Measurements from ENCODE around the gene FGR. TPM values are rescaled to one million over a fixed set of nuclear protein-coding genes. Genes with fewer than 3 reads are reported as not detected.

FGR gene
- total and polyA plus RNA-seq, 2 of the 13 experiments (the other 11 are each of a cell fraction or from before 2014, with no cell fraction given) = not detected

DNA sequence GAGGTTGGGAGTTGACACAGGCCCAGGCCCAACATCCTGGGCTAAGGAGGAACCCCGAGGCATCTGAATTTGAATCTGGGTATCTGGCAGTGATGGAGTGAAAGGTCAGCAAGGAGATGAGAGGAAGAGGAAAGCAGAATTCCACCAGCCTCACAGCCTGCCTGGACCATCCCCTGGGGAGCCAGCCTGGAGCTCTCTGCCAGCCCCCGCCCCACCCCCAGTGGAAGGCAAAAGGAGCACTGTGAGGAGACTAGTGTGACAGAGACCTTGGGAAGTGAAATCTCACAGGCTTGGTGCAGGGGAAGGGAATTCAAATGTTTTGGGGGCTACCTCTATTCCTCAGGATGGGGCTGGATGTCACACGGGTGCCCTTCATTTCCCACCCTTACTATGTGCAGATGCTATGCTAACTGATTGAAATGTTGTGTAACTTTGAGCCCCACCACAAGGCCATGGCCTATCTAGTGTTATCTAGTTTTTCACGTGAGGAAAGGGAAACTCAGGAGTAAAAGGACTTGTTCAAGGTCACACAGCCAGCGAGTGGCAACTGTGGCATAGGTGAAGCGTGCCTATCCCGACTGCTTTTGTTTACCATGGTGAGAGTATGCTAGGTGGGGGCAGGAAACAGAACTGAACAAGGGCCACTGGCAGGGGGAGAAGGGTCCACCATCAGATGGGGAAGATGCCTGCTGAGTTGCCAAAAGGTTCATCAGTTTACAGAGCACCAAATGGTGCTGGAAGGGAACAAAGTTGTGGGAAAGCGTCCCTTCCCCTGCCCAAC lies 60.8 kb downstream of the FGR start (continued):
- TF ChIP-seq, protein P1, sequence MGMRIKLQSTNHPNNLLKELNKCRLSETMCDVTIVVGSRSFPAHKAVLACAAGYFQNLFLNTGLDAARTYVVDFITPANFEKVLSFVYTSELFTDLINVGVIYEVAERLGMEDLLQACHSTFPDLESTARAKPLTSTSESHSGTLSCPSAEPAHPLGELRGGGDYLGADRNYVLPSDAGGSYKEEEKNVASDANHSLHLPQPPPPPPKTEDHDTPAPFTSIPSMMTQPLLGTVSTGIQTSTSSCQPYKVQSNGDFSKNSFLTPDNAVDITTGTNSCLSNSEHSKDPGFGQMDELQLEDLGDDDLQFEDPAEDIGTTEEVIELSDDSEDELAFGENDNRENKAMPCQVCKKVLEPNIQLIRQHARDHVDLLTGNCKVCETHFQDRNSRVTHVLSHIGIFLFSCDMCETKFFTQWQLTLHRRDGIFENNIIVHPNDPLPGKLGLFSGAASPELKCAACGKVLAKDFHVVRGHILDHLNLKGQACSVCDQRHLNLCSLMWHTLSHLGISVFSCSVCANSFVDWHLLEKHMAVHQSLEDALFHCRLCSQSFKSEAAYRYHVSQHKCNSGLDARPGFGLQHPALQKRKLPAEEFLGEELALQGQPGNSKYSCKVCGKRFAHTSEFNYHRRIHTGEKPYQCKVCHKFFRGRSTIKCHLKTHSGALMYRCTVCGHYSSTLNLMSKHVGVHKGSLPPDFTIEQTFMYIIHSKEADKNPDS (CRISPR knock-in tag; IDR thresholded peaks at IDR 0.05) = peak; percentile 21; the same call in 1 of the 2 replicates
- TF ChIP-seq ZNF609 (CRISPR knock-in tag; IDR thresholded peaks at IDR 0.05; ENCODE audit: borderline replicate concordance) = peak; percentile 71; the same call in 1 of the 2 replicates
- peak; percentile 74; the same call in 1 of the 2 replicates for TF ChIP-seq POGK (CRISPR knock-in tag; conservative IDR thresholded peaks at IDR 0.05)
- peak; percentile 80 for TF ChIP-seq MED1 (CRISPR knock-in tag; IDR thresholded peaks at IDR 0.05)
- TF ChIP-seq ZKSCAN8 (CRISPR knock-in tag; IDR thresholded peaks at IDR 0.05; ENCODE audit: borderline replicate concordance) = peak; percentile 63; the same call in 1 of the 2 replicates
- peak; percentile 53; the same call in 1 of the 2 replicates for TF ChIP-seq KDM6A (CRISPR knock-in tag; IDR thresholded peaks at IDR 0.05; ENCODE audit: low read depth)
- TF ChIP-seq KLF15 (CRISPR knock-in tag; IDR thresholded peaks at IDR 0.05; ENCODE audit: borderline replicate concordance) = no peak
- 0 out of 2 replicates have a peak, but pooled peaks have one; percentile 46 for TF ChIP-seq ZNF343 (CRISPR knock-in tag; IDR thresholded peaks at IDR 0.05)
- peak; percentile 49; the same call in 1 of the 2 replicates for TF ChIP-seq ZNF280D (CRISPR knock-in tag; IDR thresholded peaks at IDR 0.05)
- 0 out of 2 replicates have a peak, but pooled peaks have one; percentile 26 for TF ChIP-seq ZNF335 (CRISPR knock-in tag; IDR thresholded peaks at IDR 0.05)
- peak; percentile 42; the same call in 1 of the 2 replicates for TF ChIP-seq ZNF878 (CRISPR knock-in tag; IDR thresholded peaks at IDR 0.05)
- TF ChIP-seq TBX2 (CRISPR knock-in tag; IDR thresholded peaks at IDR 0.05; ENCODE audit: borderline replicate concordance) = peak; percentile 77
- peak; percentile 62 for TF ChIP-seq ISL2 (CRISPR knock-in tag; IDR thresholded peaks at IDR 0.05)
- TF ChIP-seq ZBTB7B (CRISPR knock-in tag; IDR thresholded peaks at IDR 0.05) = peak; percentile 87; the same call in 1 of the 2 replicates
